ENCODE measurements around the gene FTH1.

DNA sequence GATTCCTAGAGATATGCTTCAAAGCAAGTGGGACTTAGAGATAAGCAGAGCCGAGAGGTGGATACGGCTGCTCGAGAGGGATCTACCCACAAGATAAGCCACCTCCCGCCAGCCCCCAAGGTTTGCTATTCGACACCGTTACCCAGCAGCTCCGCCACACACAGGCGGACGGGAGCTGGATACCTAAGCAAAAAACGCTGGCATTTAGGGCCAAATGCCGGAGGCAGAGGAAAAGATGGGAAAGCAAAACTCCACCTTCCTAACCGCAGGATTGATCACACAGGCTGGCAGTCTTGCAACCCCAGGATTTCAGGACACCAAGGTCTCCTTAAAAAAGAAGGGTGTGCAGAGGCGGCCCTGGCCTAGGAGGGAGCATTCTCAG is 709 bp downstream of the FTH1 start:
- TF ChIP-seq POLR2A (IDR thresholded peaks at IDR 0.05; ENCODE audit: low read length) (peak; percentile 91), GATA1 (IDR thresholded peaks at IDR 0.05; ENCODE audit: low read depth, low read length) (peak; percentile 70)
